Pancreas (tissue), 10 donors: ENCODE results near the gene ZNF281. TPM values are rescaled to one million over a fixed set of nuclear protein-coding genes. Genes with fewer than 3 reads are reported as not detected.

ENCODE experiments used
- ATAC-seq, 4 donors: fragments of 200-7000 bp; cut with Tn5 transposase; one replicate each; pipeline versions ENCODE4 v1.8.0 to v1.9.1; 2020; ENCODE audit warnings: mild to moderate bottlenecking in 4 of 4, moderate library complexity in 4 of 4
- DNase-seq, 6 donors: peaks; one replicate each; pipeline ENCODE4 v3.0.0-alpha.2; 2020
- FAIRE-seq: peaks from 2 replicates; lab custom pipeline; 2012; peaks lifted over from hg19 to GRCh38; lab: Jason Lieb, UNC
- H3K27ac ChIP-seq, 4 donors: fragments of 200-600 bp; sonication (generic); 1 replicate in 3 of 4; 2 replicates in 1 of 4; pipeline versions ENCODE4 v1.5.0 to v1.8.0; 2020
- H3K27me3 ChIP-seq, 4 donors: fragments of 200-600 bp; one replicate each; pipeline ENCODE4 v1.8.0; 2021
- H3K36me3 ChIP-seq, 3 donors: fragments of 200-600 bp; sonication (generic) in 1 of 3; one replicate each; pipeline versions ENCODE4 v1.5.0 to v1.8.0; 2020 to 2021
- H3K4me1 ChIP-seq, 3 donors: fragments of 200-600 bp; one replicate each; pipeline ENCODE4 v1.8.0; 2021
- H3K4me3 ChIP-seq, 4 donors: fragments of 200-600 bp; sonication (generic) in 2 of 4; one replicate each; pipeline versions ENCODE4 v1.5.0 to v1.8.0; 2020 to 2021
- H3K9me3 ChIP-seq, 4 donors: fragments of 200-600 bp; one replicate each; pipeline ENCODE4 v1.8.0; 2021
- CTCF ChIP-seq, 4 donors: fragments of 200-600 bp; sonication (generic) in 3 of 4; IDR thresholded peaks; one replicate each; pipeline versions ENCODE4 v1.5.0 to v1.8.0; 2021; ENCODE audit warnings: antibody characterized with exemption in 4 of 4
- WGBS, 2 donors: extraction: QIAGEN DNeasy Blood & Tissue Kit; methylation state at CpG; one replicate each; pipeline ENCODE4 v1.1.7; 2013; 5-methylcytosine and 5-hydroxymethylcytosine counted together
- intact Hi-C, 3 donors: fragments of 100-400 bp; cut with DNase I; formaldehyde crosslinking; loops; one replicate each; pipeline versions ENCODE4 v1.11.1 to v1.14.2; 2022
- polyA plus RNA-seq, 2 donors: library from polyadenylated mRNA; stranded (reverse); fragments of 200-250 nt; gene quantifications; one replicate each; pipeline ENCODE4 v1.2.3, GENCODE V29; 2013
- total RNA-seq, 6 donors: library from RNA; stranded (reverse); fragmentation: NEBNext Ultra II Directional in 4 of 6; extraction: Animal tissue kit (Norgen Biotek cat#: 25700) in 4 of 6; gene quantifications; one replicate each; pipeline versions ENCODE4 v1.2.1 to v1.2.4, GENCODE V29; 2021 to 2023
- donor health status: healthy with polysubstance abuse.
- donor health status: DM: no; HTN: no; CAD: no; lungs with moderate emphysema.
- donor health status: DM: no; HTN: no; CAD: no.
- donor health status: control.
- donor health status: control.
- donor health status: Bipolar disorder and iron deficiency.
- donor health status: DM: yes; HTN: yes; CAD: no.
- donor health status: DM: no; HTN: no; CAD: no.
- donor health status: DM: no; HTN: no; CAD: no.
- donor health status: DM: yes; HTN: yes; CAD: no.

Gene ZNF281
- total and polyA plus RNA-seq, 8 donors: 2.2 to 10.0 (median 4.0) TPM

DNA sequence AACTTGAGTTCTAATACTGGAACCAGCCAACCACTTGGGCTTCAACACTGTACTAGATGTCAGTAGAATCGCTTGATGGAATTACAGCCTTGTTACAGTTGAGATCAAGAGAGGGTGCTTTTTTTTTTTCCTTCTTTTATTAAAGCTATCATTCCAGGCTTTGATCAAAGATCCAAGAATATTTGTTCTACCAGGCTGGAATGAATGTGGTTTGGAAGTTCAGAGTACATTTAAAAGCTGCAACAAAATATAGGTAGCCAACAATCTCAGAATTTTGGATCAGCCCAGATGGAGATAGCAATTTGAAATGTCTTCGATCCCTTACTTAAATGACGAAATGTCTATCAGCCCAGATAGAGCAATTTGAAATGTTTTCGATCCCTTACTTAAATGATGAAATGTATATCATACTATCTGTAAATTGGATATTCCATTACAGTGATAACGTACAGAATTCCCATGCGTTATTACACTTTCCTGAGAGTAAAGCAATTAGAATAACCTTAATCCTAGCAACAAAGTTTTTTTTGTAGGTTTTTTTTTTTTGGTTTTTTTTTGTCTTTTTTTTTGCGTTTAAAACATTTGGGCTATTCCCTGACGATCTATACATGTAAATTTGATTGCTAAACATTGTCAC is 3.6 kb downstream of the ZNF281 start:
- Histone ChIP-seq H3K27me3 (no peaks in the 10 kb centered on the region), H3K4me3 (no peak overlapping the region)
- intact Hi-C loops: no loop called here

DNA sequence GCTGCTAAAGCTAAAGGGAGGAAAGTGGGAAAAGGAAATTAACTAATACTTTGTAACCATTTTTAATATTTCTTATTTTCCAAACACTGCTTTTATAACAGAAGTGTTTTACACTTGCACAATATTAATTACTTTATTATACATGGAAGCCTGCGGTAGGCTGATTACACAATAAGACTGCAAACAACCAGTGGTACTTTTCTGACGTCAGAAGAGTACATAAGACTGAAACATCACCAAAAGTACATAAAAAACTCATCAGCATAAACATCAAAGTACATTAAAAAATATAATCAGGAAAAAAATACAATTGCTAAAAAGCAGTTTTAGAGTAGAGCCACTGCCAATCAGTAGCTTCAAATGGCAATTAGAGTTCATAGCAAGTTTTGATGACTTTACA is 4.6 kb downstream of the ZNF281 start:
- Histone ChIP-seq H3K4me3 (no peak overlapping the region), H3K27me3 (no peaks in the 10 kb centered on the region), H3K36me3 (no peaks in the 10 kb centered on the region), H3K9me3 (no peaks in the 10 kb centered on the region), H3K27ac (no peak overlapping the region), H3K4me1 (peaks cover 8 to 39% (median 37%) of the 10 kb centered on the region in 3 donors)
- TF ChIP-seq CTCF (IDR thresholded peaks at IDR 0.05): no peak
- no peak for ATAC-seq
- WGBS, 2 donors: 9 to 17% methylated on average over 2 of the region's 2 CpGs
- no peak for FAIRE-seq
- no peak for DNase-seq
- intact Hi-C loops: no loop called here

More for the DNA sequence above, 3.6 kb downstream of the ZNF281 start:
- H3K9me3 ChIP-seq: no peaks in the 10 kb centered on the region
- peaks cover 8 to 41% (median 36%) of the 10 kb centered on the region in 3 donors for H3K4me1 ChIP-seq
- no peak overlapping the region for H3K27ac ChIP-seq
- no peak for FAIRE-seq
- no peak for DNase-seq
- no peak for TF ChIP-seq CTCF (IDR thresholded peaks at IDR 0.05)
- WGBS, 2 donors: 81 to 86% methylated on average over 8 of the region's 8 CpGs
- ATAC-seq: no peak
- H3K36me3 ChIP-seq: no peaks in the 10 kb centered on the region

DNA sequence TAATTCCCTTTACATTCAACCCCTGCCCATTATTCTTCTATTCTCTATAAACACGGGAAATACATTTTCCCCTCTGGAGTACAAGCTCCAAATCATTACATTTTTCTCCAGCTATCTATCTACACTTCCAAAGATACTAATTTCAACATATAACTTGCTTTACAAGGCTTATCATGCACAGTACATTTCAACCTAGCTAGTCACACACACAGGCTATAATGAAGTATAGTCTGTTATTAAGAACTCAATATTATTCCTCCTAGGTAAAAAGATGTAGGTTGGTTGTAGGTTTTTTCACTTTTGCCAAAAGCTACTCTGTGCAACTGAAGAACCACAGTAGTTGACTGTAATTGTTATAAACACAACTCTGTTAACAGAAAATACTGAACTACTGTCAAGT is 8.1 kb downstream of the ZNF281 start:
- ATAC-seq (no peak), DNase-seq (no peak), FAIRE-seq (no peak)
- no peak overlapping the region for H3K27ac ChIP-seq
- WGBS, 2 donors: 59 to 72% methylated on average over 1 of the region's 1 CpG
- H3K9me3 ChIP-seq: no peaks in the 10 kb centered on the region
- peaks cover 0 to 4% (median 0%) of the 10 kb centered on the region in 3 donors for H3K36me3 ChIP-seq
- H3K27me3 ChIP-seq: no peaks in the 10 kb centered on the region
- TF ChIP-seq CTCF (IDR thresholded peaks at IDR 0.05): no peak
- H3K4me1 ChIP-seq: peaks cover 3 to 27% (median 15%) of the 10 kb centered on the region in 3 donors
- intact Hi-C loops: no loop called here
- H3K4me3 ChIP-seq: no peak overlapping the region

GRCh38 chr1:200401263-200401662 is 8.6 kb downstream of the ZNF281 start:
- DNase-seq (no peak), FAIRE-seq (no peak), ATAC-seq (no peak)
- no peak overlapping the region for H3K27ac ChIP-seq
- H3K4me1 ChIP-seq: peaks cover 0 to 23% (median 10%) of the 10 kb centered on the region in 3 donors
- peaks cover 0 to 4% (median 0%) of the 10 kb centered on the region in 3 donors for H3K36me3 ChIP-seq
- H3K9me3 ChIP-seq: no peaks in the 10 kb centered on the region
- intact Hi-C loops: no loop called here
- no peaks in the 10 kb centered on the region for H3K27me3 ChIP-seq
- 69 to 74% methylated on average over 2 of the region's 2 CpGs for WGBS, 2 donors
- H3K4me3 ChIP-seq: no peak overlapping the region
- no peak for TF ChIP-seq CTCF (IDR thresholded peaks at IDR 0.05)

DNA sequence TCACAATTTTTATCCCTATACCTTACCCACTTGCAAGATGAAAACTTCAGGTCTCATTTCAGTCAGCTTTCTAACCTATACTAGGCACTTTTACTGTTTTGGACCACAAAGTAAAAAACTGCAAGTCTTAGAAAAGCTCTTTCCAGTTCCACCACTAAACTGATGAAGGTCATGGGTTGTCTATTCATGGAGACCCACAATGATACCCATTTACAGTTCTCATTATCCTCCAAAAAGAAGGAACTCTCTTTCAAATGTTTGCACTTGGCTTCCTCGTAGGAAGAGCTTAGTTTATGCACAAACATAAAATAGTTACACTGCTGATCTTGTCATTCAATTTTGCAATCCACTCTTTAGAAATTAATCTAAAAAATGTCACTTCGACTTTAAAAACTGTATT is 9.3 kb downstream of the ZNF281 start:
- intact Hi-C loops: no loop called here
- TF ChIP-seq CTCF (IDR thresholded peaks at IDR 0.05): no peak
- DNase-seq (no peak), ATAC-seq (no peak), FAIRE-seq (no peak)
- Histone ChIP-seq H3K36me3 (peaks cover 0 to 4% (median 0%) of the 10 kb centered on the region in 3 donors), H3K4me1 (peaks cover 0 to 16% (median 6%) of the 10 kb centered on the region in 3 donors), H3K27ac (no peak overlapping the region), H3K27me3 (no peaks in the 10 kb centered on the region), H3K9me3 (no peaks in the 10 kb centered on the region), H3K4me3 (no peak overlapping the region)
- 68 to 73% methylated on average over 2 of the region's 2 CpGs for WGBS, 2 donors
